ENCODE measurements around the gene WDFY4. TPM values are rescaled to one million over a fixed set of nuclear protein-coding genes. Genes with fewer than 3 reads are reported as not detected.

WDFY4 gene
- total and polyA plus RNA-seq, 2 experiments from 2014 or later: 0.14 TPM; not detected in 1

- TF ChIP-seq REST (IDR thresholded peaks at IDR 0.05; ENCODE audit: unreplicated experiment): no peak
- no peak for TF ChIP-seq STAT1 (IDR thresholded peaks at IDR 0.05; ENCODE audit: unreplicated experiment)
- TF ChIP-seq POLR2AphosphoS5 (IDR thresholded peaks at IDR 0.05; ENCODE audit: low read depth): no peak
- no peak for TF ChIP-seq ZNF331 (CRISPR knock-in tag; IDR thresholded peaks at IDR 0.05; ENCODE audit: low read depth)
- no peak for TF ChIP-seq NANOG (IDR thresholded peaks at IDR 0.05; ENCODE audit: borderline replicate concordance)
Observed at GRCh38 chr10:48813291-48813690, 128.6 kb downstream of the WDFY4 start (continued).

- Histone ChIP-seq H3K27ac (ENCODE audit: low read depth) (no peak overlapping the region), H3K9me2 (ENCODE audit: insufficient read depth) (peaks cover 8% of the 10 kb centered on the region; the same call in 1 of the 2 replicates), H3K4me3 (no peak overlapping the region), H3K4me2 (no peak overlapping the region), H2AFZ (no peak overlapping the region), H4K20me1 (replicated peaks; ENCODE audit: insufficient read depth) (no peaks in the 10 kb centered on the region), H3K79me2 (replicated peaks; ENCODE audit: insufficient read depth) (no peaks in the 10 kb centered on the region), H3K27me3 (ENCODE audit: insufficient read depth) (peaks cover 48% of the 10 kb centered on the region), H3K4me1 (ENCODE audit: insufficient read depth) (no peaks in the 10 kb centered on the region), H3F3A (replicated peaks; ENCODE audit: low read depth) (no peaks in the 10 kb centered on the region), H3K36me3 (ENCODE audit: insufficient read depth) (no peaks in the 10 kb centered on the region)
- peaks cover 15% of the 10 kb centered on the region for H3K27me3 Mint-ChIP-seq (ENCODE audit: insufficient read depth, low read depth, poor library complexity)
- H3K36me3 Mint-ChIP-seq (ENCODE audit: low read depth): no peaks in the 10 kb centered on the region; the same call in 2 of the 3 replicates
- H3K4me3 Mint-ChIP-seq: no peak overlapping the region
- peaks cover 6% of the 10 kb centered on the region; the same call in 2 of the 3 replicates for H3K4me1 Mint-ChIP-seq
- TF ChIP-seq NANOG (IDR thresholded peaks at IDR 0.05; ENCODE audit: borderline replicate concordance) (no peak), ZNF114 (CRISPR knock-in tag; IDR thresholded peaks at IDR 0.05) (no peak), STAT1 (IDR thresholded peaks at IDR 0.05; ENCODE audit: unreplicated experiment) (no peak), EZH2 (IDR thresholded peaks at IDR 0.05; ENCODE audit: low read depth, unreplicated experiment) (no peak), ETS1 (IDR thresholded peaks at IDR 0.05) (no peak), CTCF (conservative IDR thresholded peaks at IDR 0.05; ENCODE audit: low read depth in 2 of 2) (no peak), JUNB (IDR thresholded peaks at IDR 0.05; ENCODE audit: unreplicated experiment) (no peak), ZNF462 (CRISPR knock-in tag; IDR thresholded peaks at IDR 0.05) (no peak)
- H3K9me3 Mint-ChIP-seq: peaks cover 3% of the 10 kb centered on the region; the same call in 2 of the 3 replicates
- no peak for DNase-seq (ENCODE audit: low spot score)
- no peak overlapping the region for H3K27ac Mint-ChIP-seq
- no peak for ATAC-seq
Observed at GRCh38 chr10:48813825-48814224, 129.2 kb downstream of the WDFY4 start.
